GM12875 (cell line): ENCODE data around the gene DCDC2C.
"Not testable (repeated sequence)": the region's sequence is repeated elsewhere in the genome, so short reads cannot be mapped to it uniquely, and the experiment has no call there.

Experiments used
- H3K4me3 ChIP-seq: one replicate; pipeline ENCODE4 v1.5.1; 2011; ENCODE audit warnings: low read depth, low read length, control low read depth
- TF ChIP-seq, protein P1 (sequence below): IDR thresholded peaks from 2 replicates; pipeline ENCODE4 v1.5.1; 2011; ENCODE audit warnings: low read depth, mild to moderate bottlenecking, control low read depth, inconsistent platforms, low read length, moderate library complexity, borderline replicate concordance; ENCODE audit not compliant: insufficient read depth

Gene DCDC2C

DNA sequence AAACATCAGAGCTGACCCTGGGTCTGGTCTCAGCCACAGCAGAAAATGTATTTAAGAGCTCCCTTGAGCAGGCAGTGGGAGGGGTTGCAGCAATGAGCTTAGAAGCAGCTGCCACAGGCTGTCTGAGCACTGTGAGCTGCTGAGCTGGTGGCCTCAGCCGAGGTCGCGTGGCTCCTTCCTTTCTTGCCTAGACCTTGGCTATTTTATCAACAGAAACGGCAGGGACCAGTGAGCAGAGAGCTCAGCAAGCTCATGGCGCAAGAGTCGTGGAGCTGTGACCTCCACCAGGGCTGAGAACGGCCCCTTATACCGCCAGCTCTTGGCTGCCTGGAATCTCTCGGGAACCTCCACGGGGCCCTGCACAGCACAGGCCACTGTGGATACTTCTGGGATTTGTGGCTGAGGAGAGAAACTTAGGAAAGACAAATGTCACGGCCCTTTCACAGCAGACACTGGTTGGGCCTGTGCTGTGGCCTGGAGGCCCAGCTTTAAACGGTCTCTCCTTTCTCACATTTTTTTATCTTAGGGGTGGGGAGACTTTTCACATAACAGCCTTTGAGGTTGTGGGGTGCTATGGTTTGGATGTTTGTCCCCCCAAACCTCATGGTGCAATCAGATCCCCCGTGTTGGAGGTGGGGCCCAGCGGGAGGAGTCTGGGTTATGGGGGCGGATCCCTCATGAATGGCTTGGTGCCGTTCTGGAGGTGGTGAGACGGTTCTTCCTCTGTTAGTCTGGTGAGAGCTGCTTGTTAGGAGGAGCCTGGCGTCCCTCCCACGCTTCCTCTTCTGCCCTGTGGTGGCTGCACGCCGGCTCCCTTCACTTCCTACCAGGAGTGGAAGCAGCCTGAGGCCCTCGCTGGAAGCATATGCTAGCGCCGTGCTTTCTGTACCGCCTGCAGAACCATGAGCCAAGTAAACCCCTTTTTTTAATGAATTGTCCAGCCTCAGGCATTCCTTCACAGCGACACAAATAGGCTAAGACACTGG is 43.6 kb upstream of the DCDC2C start:
- TF ChIP-seq, protein P1, sequence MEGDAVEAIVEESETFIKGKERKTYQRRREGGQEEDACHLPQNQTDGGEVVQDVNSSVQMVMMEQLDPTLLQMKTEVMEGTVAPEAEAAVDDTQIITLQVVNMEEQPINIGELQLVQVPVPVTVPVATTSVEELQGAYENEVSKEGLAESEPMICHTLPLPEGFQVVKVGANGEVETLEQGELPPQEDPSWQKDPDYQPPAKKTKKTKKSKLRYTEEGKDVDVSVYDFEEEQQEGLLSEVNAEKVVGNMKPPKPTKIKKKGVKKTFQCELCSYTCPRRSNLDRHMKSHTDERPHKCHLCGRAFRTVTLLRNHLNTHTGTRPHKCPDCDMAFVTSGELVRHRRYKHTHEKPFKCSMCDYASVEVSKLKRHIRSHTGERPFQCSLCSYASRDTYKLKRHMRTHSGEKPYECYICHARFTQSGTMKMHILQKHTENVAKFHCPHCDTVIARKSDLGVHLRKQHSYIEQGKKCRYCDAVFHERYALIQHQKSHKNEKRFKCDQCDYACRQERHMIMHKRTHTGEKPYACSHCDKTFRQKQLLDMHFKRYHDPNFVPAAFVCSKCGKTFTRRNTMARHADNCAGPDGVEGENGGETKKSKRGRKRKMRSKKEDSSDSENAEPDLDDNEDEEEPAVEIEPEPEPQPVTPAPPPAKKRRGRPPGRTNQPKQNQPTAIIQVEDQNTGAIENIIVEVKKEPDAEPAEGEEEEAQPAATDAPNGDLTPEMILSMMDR = no peak
- no peak overlapping the region for H3K4me3 ChIP-seq

DNA sequence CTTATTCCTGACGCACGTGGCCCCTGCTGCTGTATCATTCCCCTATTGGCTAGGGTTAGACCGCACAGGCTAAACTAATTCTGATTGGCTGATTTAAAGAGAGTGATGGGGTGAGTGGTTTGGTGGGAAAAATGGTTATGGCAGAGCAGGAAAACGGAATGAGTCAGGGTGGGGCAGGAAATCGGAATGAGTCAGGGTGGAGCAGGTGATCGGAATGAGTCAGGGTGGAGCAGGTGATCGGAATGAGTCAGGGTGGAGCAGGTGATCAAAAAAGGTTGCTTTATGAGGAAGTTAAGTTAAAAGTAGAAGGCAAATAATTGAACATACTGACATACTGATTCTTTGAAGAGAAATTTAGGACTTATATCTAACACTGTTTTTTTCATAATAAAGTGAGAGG is 42.7 kb upstream of the DCDC2C start:
- H3K4me3 ChIP-seq = not testable (repeated sequence)

DNA sequence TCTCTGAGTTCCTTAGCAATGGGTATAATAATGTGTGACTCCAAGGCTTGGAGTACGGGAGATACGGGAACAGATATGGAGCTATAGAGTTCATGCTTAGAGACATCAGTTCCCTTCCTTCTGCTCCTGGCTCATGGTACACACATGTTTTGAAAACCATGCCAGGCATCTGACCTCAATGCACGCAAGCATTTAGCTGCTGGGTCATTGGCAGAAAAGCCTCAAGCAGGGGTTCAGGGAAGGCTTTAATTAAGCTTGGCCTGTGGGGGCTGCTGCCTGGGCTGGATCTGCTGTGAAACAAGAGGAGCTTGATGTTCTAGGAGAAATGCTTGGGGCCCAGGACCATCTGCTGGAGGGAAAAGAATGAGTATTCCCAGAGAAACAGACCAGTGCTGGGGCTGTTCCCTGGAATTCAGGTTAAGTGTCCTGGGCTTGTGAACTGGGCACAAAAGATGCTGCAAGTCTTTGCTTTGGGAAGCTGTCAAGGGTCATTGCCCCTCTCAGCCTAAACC is 42.2 kb upstream of the DCDC2C start:
- TF ChIP-seq, protein P1 = no peak
- H3K4me3 ChIP-seq = no peak overlapping the region

DNA sequence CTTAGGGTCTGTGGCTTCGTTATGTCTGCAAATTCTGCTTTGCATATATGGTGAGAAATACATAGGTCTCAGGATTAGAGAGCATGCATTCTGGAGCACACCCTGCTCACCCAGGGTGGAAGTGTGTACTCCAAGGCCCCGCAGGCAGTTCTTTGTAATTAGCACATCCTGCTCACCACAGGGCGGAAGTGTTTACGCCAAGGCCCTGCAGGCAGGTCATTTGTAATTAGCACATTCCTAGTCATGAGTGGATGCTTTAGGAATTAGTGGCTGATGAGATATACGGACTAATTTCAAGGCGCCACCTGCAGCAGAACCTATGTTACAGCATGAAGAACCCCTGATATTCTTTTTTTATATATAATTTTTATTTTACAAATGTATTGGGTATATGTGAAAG is 41.1 kb upstream of the DCDC2C start:
- no peak overlapping the region for H3K4me3 ChIP-seq
- TF ChIP-seq, protein P1 = no peak

DNA sequence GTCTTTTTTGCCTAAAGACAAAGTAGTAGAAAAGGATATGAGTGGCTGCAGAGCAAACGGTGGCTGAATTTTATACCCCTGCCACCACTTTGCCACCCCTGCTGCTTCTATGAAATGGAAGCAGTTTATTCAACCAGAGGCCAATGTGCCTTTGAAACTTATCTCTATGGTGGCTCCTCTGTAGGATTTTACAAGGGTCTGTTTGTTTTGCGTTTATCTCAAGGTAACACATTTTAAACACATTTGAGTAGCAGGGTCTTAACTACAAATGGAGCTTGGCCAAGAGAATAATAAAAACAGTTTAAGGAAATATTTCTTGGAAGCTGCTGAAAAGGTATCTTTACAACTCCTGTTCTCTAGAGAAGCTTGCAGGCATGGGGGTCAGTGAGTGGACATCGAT is 39.3 kb upstream of the DCDC2C start:
- no peak overlapping the region for H3K4me3 ChIP-seq
- TF ChIP-seq, protein P1 = no peak

DNA sequence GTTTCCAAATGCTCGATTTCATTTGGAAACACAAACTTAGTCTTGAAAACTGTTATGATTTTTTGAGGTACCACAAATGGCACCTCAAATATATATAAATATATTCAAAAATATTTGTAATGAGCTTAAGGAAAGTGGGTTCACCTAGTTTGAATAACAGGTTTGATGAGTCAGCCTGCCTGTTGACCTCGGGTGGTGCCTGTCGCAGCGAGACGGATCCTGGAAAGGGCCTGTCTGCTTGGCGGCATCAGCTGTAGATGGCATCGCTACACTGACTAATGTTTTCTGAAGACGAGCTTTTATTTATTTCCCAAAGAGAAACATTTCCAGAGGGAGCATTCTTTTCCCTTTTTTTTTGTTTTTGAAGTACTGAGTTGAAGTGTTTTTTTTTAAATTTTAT is 38.5 kb upstream of the DCDC2C start:
- H3K4me3 ChIP-seq = no peak overlapping the region
- TF ChIP-seq, protein P1 = no peak

DNA sequence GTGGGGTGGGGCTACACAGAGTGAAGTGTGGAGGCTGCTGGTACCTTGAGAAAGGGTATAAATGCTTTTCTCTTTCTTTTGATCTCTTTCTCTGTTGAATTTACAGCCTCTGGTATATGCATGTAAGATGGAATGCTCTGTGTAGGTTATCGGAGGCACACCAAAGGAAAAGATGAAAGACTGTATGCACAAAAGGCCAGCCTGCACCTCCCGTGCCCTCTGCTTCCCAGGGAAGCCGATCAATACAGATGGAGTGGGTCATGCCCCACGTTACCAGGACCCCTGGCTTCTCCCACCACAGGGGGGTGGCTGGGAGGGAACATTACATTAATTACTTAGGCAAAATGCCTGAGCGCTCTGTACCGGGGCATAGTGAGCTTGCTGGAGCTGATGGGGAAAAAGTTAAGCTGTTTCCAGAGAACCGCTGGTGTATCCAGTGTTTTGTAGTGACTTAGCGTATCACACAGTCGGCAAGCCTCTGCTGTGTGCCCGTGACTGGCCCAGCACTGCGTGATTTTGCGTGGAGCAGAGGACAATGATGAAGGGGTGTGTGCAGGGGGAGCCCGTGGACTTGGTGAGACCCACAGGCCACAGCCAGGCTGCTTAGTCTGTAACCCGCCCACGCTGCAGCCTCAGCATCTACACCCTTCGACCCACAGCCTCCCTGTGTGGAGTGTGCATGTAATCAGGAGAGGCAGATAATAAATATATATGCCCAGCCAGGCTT is 37.3 kb upstream of the DCDC2C start:
- TF ChIP-seq, protein P1 = no peak
- no peak overlapping the region for H3K4me3 ChIP-seq
